ENCODE measurements around the gene CRNKL1.

The CRNKL1 gene

GRCh38 chr20:20052074-20052970 is at the start of gene CRNKL1, which contains the start of gene CFAP61:
Gene CRNKL1, minus strand, starts transcription at chr20:20052466. Its CDS starts 124 bp downstream, at chr20:20052342.
Gene CFAP61, plus strand, starts transcription at chr20:20052532. Its CDS starts 4,122 bp downstream, at chr20:20056654.
- TF ChIP-seq ZNF8 (CRISPR knock-in tag; IDR thresholded peaks at IDR 0.05) (no peak), PATZ1 (CRISPR knock-in tag; IDR thresholded peaks at IDR 0.05; ENCODE audit: borderline replicate concordance) (no peak), CREB5 (CRISPR knock-in tag; IDR thresholded peaks at IDR 0.05; ENCODE audit: low read depth) (no peak), ZNF565 (CRISPR knock-in tag; conservative IDR thresholded peaks at IDR 0.05; ENCODE audit: low read depth) (no peak), ARNTL (CRISPR knock-in tag; IDR thresholded peaks at IDR 0.05; ENCODE audit: borderline replicate concordance, low read depth) (no peak), ZFP30 (CRISPR knock-in tag; IDR thresholded peaks at IDR 0.05) (no peak), RARB (CRISPR knock-in tag; IDR thresholded peaks at IDR 0.05) (no peak)
- ATAC-seq = peak; percentile 99

- no peak for TF ChIP-seq ISL1 (CRISPR knock-in tag; IDR thresholded peaks at IDR 0.05)
- no peak for TF ChIP-seq ZFP30 (CRISPR knock-in tag; IDR thresholded peaks at IDR 0.05)
- TF ChIP-seq ZC3H10 (CRISPR knock-in tag; IDR thresholded peaks at IDR 0.05) = no peak
- no peak for TF ChIP-seq TOX (CRISPR knock-in tag; IDR thresholded peaks at IDR 0.05; ENCODE audit: borderline replicate concordance)
- TF ChIP-seq OSR1 (CRISPR knock-in tag; IDR thresholded peaks at IDR 0.05) = no peak
- no peak for TF ChIP-seq PATZ1 (CRISPR knock-in tag; IDR thresholded peaks at IDR 0.05; ENCODE audit: borderline replicate concordance)
- TF ChIP-seq POU6F1 (CRISPR knock-in tag; IDR thresholded peaks at IDR 0.05; ENCODE audit: borderline replicate concordance, low read depth) = no peak
- TF ChIP-seq ZFP3 (CRISPR knock-in tag; IDR thresholded peaks at IDR 0.05) = no peak
- no peak for TF ChIP-seq ZNF8 (CRISPR knock-in tag; IDR thresholded peaks at IDR 0.05)
- TF ChIP-seq BACH2 (CRISPR knock-in tag; IDR thresholded peaks at IDR 0.05; ENCODE audit: borderline replicate concordance) = no peak
- no peak for TF ChIP-seq RARB (CRISPR knock-in tag; IDR thresholded peaks at IDR 0.05)
- TF ChIP-seq ESRRG (CRISPR knock-in tag; IDR thresholded peaks at IDR 0.05) = no peak
- no peak for TF ChIP-seq TSHZ2 (CRISPR knock-in tag; IDR thresholded peaks at IDR 0.05)
- TF ChIP-seq ZNF565 (CRISPR knock-in tag; conservative IDR thresholded peaks at IDR 0.05; ENCODE audit: low read depth) = no peak
- TF ChIP-seq SNAI2 (CRISPR knock-in tag; IDR thresholded peaks at IDR 0.05) = no peak
- no peak for TF ChIP-seq GLIS3 (CRISPR knock-in tag; IDR thresholded peaks at IDR 0.05)
- TF ChIP-seq CSDC2 (CRISPR knock-in tag; IDR thresholded peaks at IDR 0.05) = no peak
- no peak for TF ChIP-seq ARNTL (CRISPR knock-in tag; IDR thresholded peaks at IDR 0.05; ENCODE audit: borderline replicate concordance, low read depth)
- no peak for ATAC-seq
Observed at GRCh38 chr20:20100881-20101280, 48.6 kb upstream of the CRNKL1 start.
